IPS DF 6.9 (cell line): ENCODE data around the gene FRMD4A.

ENCODE experiments used
- DNase-seq: peaks from one replicate; pipeline ENCODE4 v3.0.0-alpha.2; 2013; ENCODE audit warnings: low read depth, low spot score
- H3K27ac ChIP-seq: one replicate; pipeline ENCODE4 v1.5.1; 2013; ENCODE audit warnings: low read length, control low read depth
- H3K27me3 ChIP-seq: 2 replicates; pipeline ENCODE4 v1.6.1; 2013; ENCODE audit warnings: mild to moderate bottlenecking, low read length; ENCODE audit not compliant: control insufficient read depth, insufficient read depth
- H3K36me3 ChIP-seq: 2 replicates; pipeline ENCODE4 v1.6.1; 2013; ENCODE audit warnings: low read length; ENCODE audit not compliant: control insufficient read depth, insufficient read depth
- H3K4me1 ChIP-seq: 2 replicates; pipeline ENCODE4 v1.6.1; 2013; ENCODE audit warnings: low read length; ENCODE audit not compliant: control insufficient read depth, insufficient read depth
- H3K4me3 ChIP-seq: 2 replicates; pipeline ENCODE4 v1.5.1; 2013; ENCODE audit warnings: mild to moderate bottlenecking, low read length
- H3K9me3 ChIP-seq: 2 replicates; pipeline ENCODE4 v1.6.1; 2013; ENCODE audit warnings: low read length, inconsistent platforms; ENCODE audit not compliant: control insufficient read depth, insufficient read depth
- WGBS: extraction: QIAGEN DNeasy Blood & Tissue Kit; methylation state at CpG from one replicate; pipeline ENCODE4 v1.1.7; 2013; ENCODE audit warnings: mixed read lengths, missing lambda C conversion rate; ENCODE audit not compliant: insufficient read length, insufficient coverage; 5-methylcytosine and 5-hydroxymethylcytosine counted together

Gene FRMD4A

GRCh38 chr10:14192746-14193145 is 138.0 kb downstream of the FRMD4A start:
- Histone ChIP-seq H3K27ac (no peak overlapping the region), H3K4me1 (no peaks in the 10 kb centered on the region), H3K36me3 (no peaks in the 10 kb centered on the region), H3K4me3 (no peak overlapping the region), H3K27me3 (no peaks in the 10 kb centered on the region), H3K9me3 (no peaks in the 10 kb centered on the region)
- DNase-seq: no peak
- no CpG with 5 or more reads among the region's 2 CpGs for WGBS

- no peaks in the 10 kb centered on the region for H3K27me3 ChIP-seq
- H3K4me3 ChIP-seq: no peak overlapping the region
- no peaks in the 10 kb centered on the region for H3K36me3 ChIP-seq
- no peaks in the 10 kb centered on the region for H3K4me1 ChIP-seq
- DNase-seq: no peak
- H3K27ac ChIP-seq: no peak overlapping the region
- no peaks in the 10 kb centered on the region for H3K9me3 ChIP-seq
- no CpG with 5 or more reads among the region's 1 CpG for WGBS
Measured at GRCh38 chr10:14191871-14192270, 138.9 kb downstream of the FRMD4A start.

- H3K27me3 ChIP-seq: no peaks in the 10 kb centered on the region
- H3K4me3 ChIP-seq: no peak overlapping the region
- no CpG with 5 or more reads among the region's 5 CpGs for WGBS
- no peaks in the 10 kb centered on the region for H3K9me3 ChIP-seq
- H3K27ac ChIP-seq: no peak overlapping the region
- H3K4me1 ChIP-seq: no peaks in the 10 kb centered on the region
- H3K36me3 ChIP-seq: no peaks in the 10 kb centered on the region
- no peak for DNase-seq
Measured at GRCh38 chr10:14191407-14191806, 139.3 kb downstream of the FRMD4A start.

GRCh38 chr10:14190702-14191101 is 140.0 kb downstream of the FRMD4A start:
- peaks cover 2% of the 10 kb centered on the region; the same call in 1 of the 2 replicates for H3K4me1 ChIP-seq
- no peak overlapping the region for H3K27ac ChIP-seq
- no peaks in the 10 kb centered on the region for H3K9me3 ChIP-seq
- no CpG with 5 or more reads among the region's 4 CpGs for WGBS
- DNase-seq: no peak
- H3K36me3 ChIP-seq: no peaks in the 10 kb centered on the region
- H3K4me3 ChIP-seq: no peak overlapping the region
- H3K27me3 ChIP-seq: no peaks in the 10 kb centered on the region

GRCh38 chr10:14186245-14186644 is 144.5 kb downstream of the FRMD4A start:
- H3K9me3 ChIP-seq: no peaks in the 10 kb centered on the region
- no peak overlapping the region for H3K4me3 ChIP-seq
- no peak for DNase-seq
- H3K36me3 ChIP-seq: no peaks in the 10 kb centered on the region
- peaks cover 3% of the 10 kb centered on the region; the same call in 1 of the 2 replicates for H3K4me1 ChIP-seq
- no peaks in the 10 kb centered on the region for H3K27me3 ChIP-seq
- WGBS: no CpG with 5 or more reads among the region's 6 CpGs
- H3K27ac ChIP-seq: no peak overlapping the region

GRCh38 chr10:14185316-14186045 is 145.2 kb downstream of the FRMD4A start:
- no CpG with 5 or more reads among the region's 7 CpGs for WGBS
- DNase-seq: peak; percentile 82

GRCh38 chr10:14184841-14185315 is 145.8 kb downstream of the FRMD4A start:
- Histone ChIP-seq H3K36me3 (no peaks in the 10 kb centered on the region), H3K4me1 (peaks cover 3% of the 10 kb centered on the region; the same call in 1 of the 2 replicates), H3K27ac (no peak overlapping the region), H3K4me3 (no peak overlapping the region), H3K27me3 (no peaks in the 10 kb centered on the region), H3K9me3 (no peaks in the 10 kb centered on the region)
- WGBS: no CpG with 5 or more reads among the region's 11 CpGs
- DNase-seq: no peak

More at GRCh38 chr10:14185316-14186045, 145.2 kb downstream of the FRMD4A start:
- H3K9me3 ChIP-seq: no peaks in the 10 kb centered on the region
- H3K4me3 ChIP-seq: no peak overlapping the region
- no peak overlapping the region for H3K27ac ChIP-seq
- no peaks in the 10 kb centered on the region for H3K27me3 ChIP-seq
- H3K36me3 ChIP-seq: no peaks in the 10 kb centered on the region
- peaks cover 3% of the 10 kb centered on the region; the same call in 1 of the 2 replicates for H3K4me1 ChIP-seq

- no CpG with 5 or more reads among the region's 4 CpGs for WGBS
- H3K27me3 ChIP-seq: no peaks in the 10 kb centered on the region
Measured at GRCh38 chr10:14182781-14183180, 147.9 kb downstream of the FRMD4A start.

GRCh38 chr10:14181567-14181936 is 149.2 kb downstream of the FRMD4A start:
- DNase-seq: no peak
- WGBS: no CpG with 5 or more reads among the region's 3 CpGs
- Histone ChIP-seq H3K27me3 (no peaks in the 10 kb centered on the region), H3K4me3 (no peak overlapping the region), H3K4me1 (peaks cover 3% of the 10 kb centered on the region; the same call in 1 of the 2 replicates), H3K9me3 (no peaks in the 10 kb centered on the region), H3K36me3 (no peaks in the 10 kb centered on the region), H3K27ac (no peak overlapping the region)

More at GRCh38 chr10:14182781-14183180, 147.9 kb downstream of the FRMD4A start:
- Histone ChIP-seq H3K36me3 (no peaks in the 10 kb centered on the region), H3K4me1 (peaks cover 3% of the 10 kb centered on the region; the same call in 1 of the 2 replicates), H3K9me3 (no peaks in the 10 kb centered on the region), H3K4me3 (no peak overlapping the region), H3K27ac (no peak overlapping the region)
- DNase-seq: no peak

- H3K4me3 ChIP-seq: no peak overlapping the region
- H3K27ac ChIP-seq: no peak overlapping the region
- no CpG with 5 or more reads among the region's 13 CpGs for WGBS
- H3K36me3 ChIP-seq: no peaks in the 10 kb centered on the region
- no peak for DNase-seq
- no peaks in the 10 kb centered on the region for H3K9me3 ChIP-seq
- H3K27me3 ChIP-seq: no peaks in the 10 kb centered on the region
- H3K4me1 ChIP-seq: peaks cover 3% of the 10 kb centered on the region; the same call in 1 of the 2 replicates
Measured at GRCh38 chr10:14180911-14181566, 149.7 kb downstream of the FRMD4A start.
